Stomach (tissue), 4 donors: Measurements from ENCODE around the gene NUMB.

Experiments used
- CTCF ChIP-seq, 7 experiments: fragments of 450-650 bp in 4 of 7; fragments of 200-600 bp in 3 of 7; sonication (generic) in 3 of 7; IDR thresholded peaks; one replicate each; pipeline ENCODE4 v1.5.1; 2016 to 2019; ENCODE audit warnings: antibody characterized with exemption in 7 of 7, control low read depth in 2 of 7, mild to moderate bottlenecking in 1 of 7
- EP300 ChIP-seq: sonication (generic); formaldehyde crosslinking; IDR thresholded peaks from one replicate; pipeline ENCODE4 v1.6.1; 2017; ENCODE audit warnings: antibody characterized with exemption
- POLR2A ChIP-seq, 4 donors: fragments of 450-650 bp; IDR thresholded peaks; one replicate each; pipeline ENCODE4 v1.6.1; 2016; ENCODE audit warnings: antibody characterized with exemption in 4 of 4, control low read depth in 2 of 4, mild to moderate bottlenecking in 1 of 4, moderate library complexity in 1 of 4
- POLR2AphosphoS5 ChIP-seq, 3 donors: sonication (generic); formaldehyde crosslinking; IDR thresholded peaks; one replicate each; pipeline ENCODE4 v1.6.1; 2016; ENCODE audit warnings: antibody characterized with exemption in 3 of 3

GRCh38 chr14:73250781-73251500 lies 207.4 kb downstream of the NUMB start:
- TF ChIP-seq EP300 (no peak), CTCF (IDR thresholded peaks at IDR 0.05) (no peak), POLR2AphosphoS5 (IDR thresholded peaks at IDR 0.05) (no peak), POLR2A (IDR thresholded peaks at IDR 0.05) (no peak)
